ENCODE data around the gene GSTO2.

DNA sequence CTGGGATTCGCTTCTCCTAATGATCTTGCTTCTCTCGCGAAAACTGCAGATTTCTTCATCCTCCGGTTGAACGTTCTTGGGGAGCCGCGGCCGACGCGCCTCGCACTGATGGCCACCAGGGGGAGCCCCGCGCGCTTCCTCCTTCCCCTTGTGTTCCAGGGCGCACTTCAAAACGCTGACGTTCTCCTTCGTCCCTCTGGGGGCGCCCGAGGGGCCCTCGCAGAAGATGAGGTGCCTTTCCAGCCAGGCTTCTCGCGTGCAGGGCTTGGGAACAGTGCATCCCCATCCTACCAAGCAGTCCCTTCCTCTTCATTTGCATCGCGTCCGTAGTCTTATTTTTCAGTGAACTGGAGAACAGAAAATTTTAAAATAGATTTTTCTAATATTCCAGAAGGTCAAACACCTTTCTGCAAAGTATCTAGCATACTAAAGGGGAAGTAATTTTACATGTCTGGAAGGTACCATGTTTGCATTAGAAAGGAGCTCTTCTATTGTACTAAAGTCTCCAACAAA, 22.5 kb downstream of the GSTO2 start:
- TF ChIP-seq, protein P1, sequence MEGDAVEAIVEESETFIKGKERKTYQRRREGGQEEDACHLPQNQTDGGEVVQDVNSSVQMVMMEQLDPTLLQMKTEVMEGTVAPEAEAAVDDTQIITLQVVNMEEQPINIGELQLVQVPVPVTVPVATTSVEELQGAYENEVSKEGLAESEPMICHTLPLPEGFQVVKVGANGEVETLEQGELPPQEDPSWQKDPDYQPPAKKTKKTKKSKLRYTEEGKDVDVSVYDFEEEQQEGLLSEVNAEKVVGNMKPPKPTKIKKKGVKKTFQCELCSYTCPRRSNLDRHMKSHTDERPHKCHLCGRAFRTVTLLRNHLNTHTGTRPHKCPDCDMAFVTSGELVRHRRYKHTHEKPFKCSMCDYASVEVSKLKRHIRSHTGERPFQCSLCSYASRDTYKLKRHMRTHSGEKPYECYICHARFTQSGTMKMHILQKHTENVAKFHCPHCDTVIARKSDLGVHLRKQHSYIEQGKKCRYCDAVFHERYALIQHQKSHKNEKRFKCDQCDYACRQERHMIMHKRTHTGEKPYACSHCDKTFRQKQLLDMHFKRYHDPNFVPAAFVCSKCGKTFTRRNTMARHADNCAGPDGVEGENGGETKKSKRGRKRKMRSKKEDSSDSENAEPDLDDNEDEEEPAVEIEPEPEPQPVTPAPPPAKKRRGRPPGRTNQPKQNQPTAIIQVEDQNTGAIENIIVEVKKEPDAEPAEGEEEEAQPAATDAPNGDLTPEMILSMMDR (IDR thresholded peaks at IDR 0.05; ENCODE audit: borderline replicate concordance, extremely low read depth, low read length, poor library complexity, severe bottlenecking): peak; percentile 99
- no peak for TF ChIP-seq EZH2 (IDR thresholded peaks at IDR 0.05; ENCODE audit: borderline replicate concordance, low read depth, low read length, severe bottlenecking)
